Neuronal stem cell (in vitro differentiated cells): ENCODE data around the gene KIAA2012.
A peak's percentile ranks its signal among the peaks of the same experiment; 100 is the strongest.

Experiments used
- DNase-seq: peaks from one replicate; pipeline ENCODE4 v3.0.0-alpha.2; 2013; ENCODE audit warnings: low spot score
- H2AFZ ChIP-seq: one replicate; pipeline ENCODE4 v1.6.1; 2013; ENCODE audit warnings: mild to moderate bottlenecking, low read length, inconsistent platforms
- H2AK5ac ChIP-seq: 2 replicates; pipeline ENCODE4 v1.6.1; 2013; ENCODE audit warnings: low read depth, mild to moderate bottlenecking, inconsistent platforms, low read length, moderate library complexity, mixed read lengths
- H2BK120ac ChIP-seq: 2 replicates; pipeline ENCODE4 v1.6.1; 2013; ENCODE audit warnings: low read depth, mild to moderate bottlenecking, inconsistent platforms, low read length, moderate library complexity, mixed read lengths
- H2BK12ac ChIP-seq: one replicate; pipeline ENCODE4 v1.6.1; 2013; ENCODE audit warnings: low read length, inconsistent platforms
- H2BK15ac ChIP-seq: 2 replicates; pipeline ENCODE4 v1.6.1; 2013; ENCODE audit warnings: mild to moderate bottlenecking, low read length, inconsistent platforms, mixed read lengths
- H2BK5ac ChIP-seq: one replicate; pipeline ENCODE4 v1.6.1; 2013; ENCODE audit warnings: inconsistent platforms, mild to moderate bottlenecking, low read length, moderate library complexity
- H3K14ac ChIP-seq: one replicate; pipeline ENCODE4 v1.6.1; 2013; ENCODE audit warnings: low read length, inconsistent platforms
- H3K18ac ChIP-seq: 2 replicates; pipeline ENCODE4 v1.6.1; 2013; ENCODE audit warnings: low read length, inconsistent platforms
- H3K23ac ChIP-seq: 2 replicates; pipeline ENCODE4 v1.6.1; 2013; ENCODE audit warnings: low read depth, mild to moderate bottlenecking, mixed read lengths, low read length, inconsistent platforms; ENCODE audit not compliant: poor library complexity
- H3K27ac ChIP-seq: replicated peaks from 3 replicates; pipeline ENCODE4 v1.5.1; 2013; ENCODE audit warnings: low read length, inconsistent platforms
- H3K27me3 ChIP-seq, 3 experiments: 2 replicates each; pipeline ENCODE4 v1.6.1; 2013; ENCODE audit warnings: low read length in 3 of 3, mild to moderate bottlenecking in 2 of 3, inconsistent platforms in 1 of 3, low read depth in 1 of 3, mixed read lengths in 1 of 3, moderate library complexity in 1 of 3; ENCODE audit not compliant: control insufficient read depth in 3 of 3, insufficient read depth in 3 of 3
- H3K36me3 ChIP-seq, 2 donors: replicated peaks in 1 of 2; 2 replicates each; pipeline ENCODE4 v1.6.1; 2013; ENCODE audit warnings: low read length in 2 of 2; ENCODE audit not compliant: control insufficient read depth in 2 of 2, insufficient read depth in 2 of 2
- H3K4ac ChIP-seq: 2 replicates; pipeline ENCODE4 v1.6.1; 2013; ENCODE audit warnings: inconsistent platforms, mild to moderate bottlenecking, low read length, moderate library complexity
- H3K4me1 ChIP-seq, 2 donors: 1 replicate in 1 of 2; 2 replicates in 1 of 2; pipeline ENCODE4 v1.6.1; 2013; ENCODE audit warnings: low read length in 2 of 2, low read depth in 1 of 2; ENCODE audit not compliant: control insufficient read depth in 2 of 2, insufficient read depth in 1 of 2
- H3K4me2 ChIP-seq: one replicate; pipeline ENCODE4 v1.6.1; 2013; ENCODE audit warnings: mild to moderate bottlenecking, low read length, inconsistent platforms; ENCODE audit not compliant: insufficient read depth, poor library complexity, severe bottlenecking
- H3K4me3 ChIP-seq, 2 donors: 2 replicates each; pipeline ENCODE4 v1.5.1; 2013; ENCODE audit warnings: low read length in 2 of 2, mild to moderate bottlenecking in 2 of 2, inconsistent platforms in 1 of 2, moderate library complexity in 1 of 2
- H3K79me1 ChIP-seq: one replicate; pipeline ENCODE4 v1.6.1; 2013; ENCODE audit warnings: low read depth, mild to moderate bottlenecking, inconsistent platforms, low read length, moderate library complexity
- H3K9ac ChIP-seq: one replicate; pipeline ENCODE4 v1.6.1; 2013; ENCODE audit warnings: mild to moderate bottlenecking, low read depth, low read length, inconsistent platforms; ENCODE audit not compliant: poor library complexity
- H3K9me3 ChIP-seq, 2 donors: replicated peaks in 1 of 2; 2 replicates each; pipeline versions ENCODE3 to v1.6.1; 2013; ENCODE audit warnings: low read length in 2 of 2, mild to moderate bottlenecking in 2 of 2, inconsistent platforms in 1 of 2, low read depth in 1 of 2, mixed read lengths in 1 of 2, moderate library complexity in 1 of 2; ENCODE audit not compliant: control insufficient read depth in 2 of 2, insufficient read depth in 1 of 2
- H4K8ac ChIP-seq: one replicate; pipeline ENCODE4 v1.6.1; 2013; ENCODE audit warnings: low read depth, mild to moderate bottlenecking, inconsistent platforms, low read length, moderate library complexity
- H4K91ac ChIP-seq: one replicate; pipeline ENCODE4 v1.6.1; 2013; ENCODE audit warnings: low read length, low read depth, mild to moderate bottlenecking, inconsistent platforms; ENCODE audit not compliant: poor library complexity
- WGBS, 2 donors: extraction: QIAGEN DNeasy Blood & Tissue Kit; methylation state at CpG; one replicate each; pipeline ENCODE4 v1.1.7; 2013; ENCODE audit warnings: missing lambda C conversion rate in 2 of 2, mixed read lengths in 1 of 2; ENCODE audit not compliant: insufficient read length in 2 of 2, insufficient replicate concordance in 1 of 2; ENCODE audit errors: extremely low coverage in 2 of 2; 5-methylcytosine and 5-hydroxymethylcytosine counted together

KIAA2012 gene

GRCh38 chr2:202149936-202150335, 76.9 kb downstream of the KIAA2012 start:
- Histone ChIP-seq H3K4ac (no peak overlapping the region), H3K9me3 (peaks cover 2 to 6% of the 10 kb centered on the region in 2 donors), H2BK12ac (no peak overlapping the region), H2BK120ac (no peak overlapping the region), H3K36me3 (no peaks in the 10 kb centered on the region), H2BK5ac (no peak overlapping the region), H2AFZ (peak overlapping the region; percentile 83), H4K91ac (no peak overlapping the region), H3K4me1 (peaks cover 17 to 34% of the 10 kb centered on the region in 2 donors), H3K27ac (no peak overlapping the region), H3K14ac (no peak overlapping the region), H3K23ac (no peak overlapping the region), H4K8ac (no peak overlapping the region), H3K9ac (no peak overlapping the region), H3K18ac (no peak overlapping the region), H2AK5ac (no peak overlapping the region), H3K4me3 (peak overlapping the region in 1 of 2 donors; percentile 38), H3K79me1 (no peaks in the 10 kb centered on the region), H3K4me2 (no peak overlapping the region), H2BK15ac (no peak overlapping the region), H3K27me3 (peaks cover 0 to 21% (median 6%) of the 10 kb centered on the region in 3 experiments)
- WGBS, 2 donors, result no CpG with 5 or more reads among the region's 4 CpGs
- DNase-seq, result no peak

GRCh38 chr2:202152104-202152715, 79.2 kb downstream of the KIAA2012 start:
- no peak for DNase-seq
- H2AFZ ChIP-seq, result no peak overlapping the region
- H3K27ac ChIP-seq, result no peak overlapping the region
- H4K8ac ChIP-seq, result no peak overlapping the region
- H3K79me1 ChIP-seq, result no peaks in the 10 kb centered on the region
- no peak overlapping the region for H3K9ac ChIP-seq
- no peak overlapping the region for H4K91ac ChIP-seq
- no peak overlapping the region for H3K4ac ChIP-seq
- no peak overlapping the region for H3K18ac ChIP-seq
- H3K9me3 ChIP-seq, result peaks cover 2 to 6% of the 10 kb centered on the region in 2 donors
- H3K4me3 ChIP-seq, result no peak overlapping the region
- 100% methylated on average over 1 of the region's 5 CpGs for WGBS, 2 donors
- peaks cover 0 to 19% (median 11%) of the 10 kb centered on the region in 3 experiments for H3K27me3 ChIP-seq
- no peak overlapping the region for H2BK15ac ChIP-seq
- H3K23ac ChIP-seq, result no peak overlapping the region
- no peak overlapping the region for H2BK120ac ChIP-seq
- H2BK5ac ChIP-seq, result no peak overlapping the region
- no peak overlapping the region for H3K4me2 ChIP-seq
- no peak overlapping the region for H3K14ac ChIP-seq
- no peak overlapping the region for H2AK5ac ChIP-seq
- no peaks in the 10 kb centered on the region for H3K36me3 ChIP-seq
- no peak overlapping the region for H2BK12ac ChIP-seq
- H3K4me1 ChIP-seq, result peaks cover 17 to 27% of the 10 kb centered on the region in 2 donors

GRCh38 chr2:202154613-202155012, 81.6 kb downstream of the KIAA2012 start:
- no peak overlapping the region for H4K91ac ChIP-seq
- DNase-seq, result no peak
- no CpG with 5 or more reads among the region's 9 CpGs for WGBS, 2 donors
- H3K4me2 ChIP-seq, result no peak overlapping the region
- H3K79me1 ChIP-seq, result no peaks in the 10 kb centered on the region
- no peak overlapping the region for H3K27ac ChIP-seq
- H3K9ac ChIP-seq, result no peak overlapping the region
- no peak overlapping the region for H3K4ac ChIP-seq
- no peak overlapping the region for H3K18ac ChIP-seq
- no peak overlapping the region for H3K23ac ChIP-seq
- H2BK5ac ChIP-seq, result no peak overlapping the region
- H2BK120ac ChIP-seq, result no peak overlapping the region
- no peak overlapping the region for H2BK15ac ChIP-seq
- H3K4me3 ChIP-seq, result no peak overlapping the region
- H2BK12ac ChIP-seq, result no peak overlapping the region
- no peak overlapping the region for H3K14ac ChIP-seq
- no peaks in the 10 kb centered on the region for H3K36me3 ChIP-seq
- peaks cover 2 to 6% of the 10 kb centered on the region in 2 donors for H3K9me3 ChIP-seq
- peak overlapping the region; percentile 36 for H2AFZ ChIP-seq
- peaks cover 0 to 11% (median 10%) of the 10 kb centered on the region in 3 experiments for H3K27me3 ChIP-seq
- no peak overlapping the region for H4K8ac ChIP-seq
- no peak overlapping the region for H2AK5ac ChIP-seq
- H3K4me1 ChIP-seq, result peaks cover 5 to 8% of the 10 kb centered on the region in 2 donors

GRCh38 chr2:202157211-202157990, 84.3 kb downstream of the KIAA2012 start:
- H2BK12ac ChIP-seq, result no peak overlapping the region
- no peak overlapping the region for H2AK5ac ChIP-seq
- no peak overlapping the region for H3K18ac ChIP-seq
- no peak overlapping the region for H2BK15ac ChIP-seq
- H4K8ac ChIP-seq, result no peak overlapping the region
- DNase-seq, result no peak
- no peak overlapping the region for H2BK5ac ChIP-seq
- no peak overlapping the region for H3K23ac ChIP-seq
- no peak overlapping the region for H3K9ac ChIP-seq
- WGBS, 2 donors, result no CpG with 5 or more reads among the region's 4 CpGs
- H3K79me1 ChIP-seq, result no peaks in the 10 kb centered on the region
- no peak overlapping the region for H3K4ac ChIP-seq
- H3K36me3 ChIP-seq, result no peaks in the 10 kb centered on the region
- H3K14ac ChIP-seq, result no peak overlapping the region
- H3K4me3 ChIP-seq, result no peak overlapping the region
- peaks cover 2 to 6% of the 10 kb centered on the region in 2 donors for H3K9me3 ChIP-seq
- no peak overlapping the region for H3K27ac ChIP-seq
- no peak overlapping the region for H3K4me2 ChIP-seq
- H2AFZ ChIP-seq, result no peak overlapping the region
- H3K27me3 ChIP-seq, result peaks cover 0 to 13% (median 5%) of the 10 kb centered on the region in 3 experiments
- H2BK120ac ChIP-seq, result no peak overlapping the region
- H4K91ac ChIP-seq, result no peak overlapping the region
- peaks cover 3 to 5% of the 10 kb centered on the region in 2 donors for H3K4me1 ChIP-seq
